NCI-H2227 treated with DMSO at 0.1 percent for 48 hours (cell line): ENCODE results near the gene DTL.
A peak's percentile ranks its signal among the peaks of the same experiment; 100 is the strongest.
"Not testable (repeated sequence)": the region's sequence is repeated elsewhere in the genome, so short reads cannot be mapped to it uniquely, and the experiment has no call there.

Experiments used
- DNase-seq: peaks from one replicate; lab custom pipeline; 2025; lab: John Stamatoyannopoulos, UW

DTL gene

DNA sequence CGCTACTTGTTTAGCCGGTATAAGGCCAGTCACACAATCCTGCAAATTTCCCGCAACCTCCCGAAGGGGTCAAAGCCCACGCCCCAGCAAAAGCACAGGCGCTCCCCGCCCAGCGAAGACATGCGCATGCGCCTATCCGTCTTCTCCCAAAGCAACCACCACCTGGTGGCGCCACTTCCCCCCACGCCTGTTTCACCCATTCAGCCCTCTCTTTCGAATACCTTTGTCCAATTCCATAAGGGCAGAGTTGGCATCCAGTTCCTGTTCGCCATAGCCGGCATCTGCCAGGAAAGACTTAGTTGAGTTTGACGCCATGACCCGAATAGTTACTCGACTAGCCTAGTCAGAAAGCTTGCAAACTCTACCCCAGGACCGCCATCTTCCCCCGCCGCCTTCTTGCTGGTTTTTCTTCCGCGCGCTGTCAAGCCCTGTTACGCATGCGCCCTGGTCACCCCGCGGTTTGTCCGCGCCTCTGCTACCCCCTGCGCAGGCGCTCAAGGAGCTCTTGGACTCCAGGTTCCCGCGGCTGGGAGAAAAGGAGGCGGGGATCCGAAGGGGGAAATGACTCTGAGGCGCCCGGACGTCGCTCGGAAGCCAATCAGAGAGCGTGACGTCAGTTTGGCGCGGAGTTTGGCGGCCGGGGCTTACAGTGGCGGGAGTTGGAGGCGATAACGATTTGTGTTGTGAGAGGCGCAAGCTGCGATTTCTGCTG lies at the start of gene DTL, which contains the start of gene INTS7:
TSS of gene DTL (plus strand) at position 626 of the 712 bp plus-strand sequence. CDS start 143 bp downstream, outside the sequence.
TSS of gene INTS7 (minus strand) at position 435 of the 712 bp plus-strand sequence. CDS start at position 315, 120 bp downstream.
- peak; percentile 100 for DNase-seq

DNA sequence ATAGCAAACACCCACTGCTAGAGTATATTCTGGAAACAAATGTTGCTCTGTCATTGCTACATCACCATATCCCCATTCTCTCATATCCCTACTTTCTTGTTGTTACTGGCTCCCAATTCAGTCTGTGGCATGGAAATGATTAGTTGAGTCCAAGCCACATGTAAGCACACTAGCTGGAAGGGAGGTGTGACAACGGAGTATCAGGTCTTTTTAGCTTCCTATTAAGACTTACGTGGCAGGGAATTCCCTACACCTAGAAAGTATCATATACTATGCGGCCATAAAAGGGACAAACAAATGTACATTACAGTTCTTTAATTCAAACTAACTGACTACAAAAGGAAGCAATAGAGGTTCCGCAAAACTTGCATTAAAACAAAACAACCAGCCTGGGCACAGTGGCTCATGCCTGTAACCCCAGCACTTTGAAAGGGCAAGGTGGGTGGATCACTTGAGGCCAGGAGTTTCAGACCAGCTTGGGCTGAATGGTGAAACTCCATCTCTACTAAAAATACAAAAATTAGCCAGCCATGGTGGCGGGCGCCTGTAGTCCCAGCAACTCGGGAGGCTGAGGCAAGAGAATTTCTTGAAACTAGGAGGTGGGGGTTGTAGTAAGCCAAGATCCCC lies 48.8 kb upstream of the DTL start:
- DNase-seq: no peak

GRCh38 chr1:211991695-211992094 lies 43.9 kb upstream of the DTL start:
- DNase-seq: no peak

GRCh38 chr1:211997426-211997825 lies 38.1 kb upstream of the DTL start:
- DNase-seq: not testable (repeated sequence)

GRCh38 chr1:212002536-212002935 lies 33.0 kb upstream of the DTL start:
- no peak for DNase-seq

DNA sequence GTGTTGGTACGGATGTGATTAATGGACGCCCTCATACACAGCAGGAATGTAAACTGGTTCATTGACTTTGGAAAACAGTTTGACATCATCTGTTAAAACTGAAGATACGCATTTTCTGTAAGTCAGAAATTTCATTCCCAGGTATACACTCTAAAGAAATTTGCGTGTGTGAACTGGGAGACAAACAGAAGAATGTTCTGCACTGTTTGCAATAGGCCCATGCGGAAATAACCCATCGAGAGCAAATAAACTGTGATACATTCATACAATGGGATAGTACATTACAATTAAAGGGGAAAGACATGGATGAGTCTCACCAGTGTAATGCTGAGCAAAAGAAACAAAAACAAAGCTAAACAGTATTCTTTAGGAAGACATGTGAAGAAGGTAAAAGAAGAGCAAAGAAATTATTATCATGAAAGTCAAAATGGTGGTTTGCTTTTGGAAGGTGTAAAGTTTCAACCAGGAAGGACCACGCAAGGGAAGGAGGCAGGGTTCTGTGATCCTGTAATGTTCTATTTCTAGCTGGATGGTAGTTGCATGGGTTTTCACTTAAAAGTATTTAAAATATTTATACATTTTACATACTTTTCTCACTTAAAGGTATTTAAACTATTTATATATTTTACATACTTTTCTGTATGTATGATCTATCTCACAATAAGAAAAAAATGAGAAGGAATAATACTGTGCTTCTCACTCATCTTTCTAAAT lies 30.5 kb upstream of the DTL start:
- no peak for DNase-seq

- DNase-seq: no peak
Observed at GRCh38 chr1:212007178-212007577, 28.4 kb upstream of the DTL start.

DNA sequence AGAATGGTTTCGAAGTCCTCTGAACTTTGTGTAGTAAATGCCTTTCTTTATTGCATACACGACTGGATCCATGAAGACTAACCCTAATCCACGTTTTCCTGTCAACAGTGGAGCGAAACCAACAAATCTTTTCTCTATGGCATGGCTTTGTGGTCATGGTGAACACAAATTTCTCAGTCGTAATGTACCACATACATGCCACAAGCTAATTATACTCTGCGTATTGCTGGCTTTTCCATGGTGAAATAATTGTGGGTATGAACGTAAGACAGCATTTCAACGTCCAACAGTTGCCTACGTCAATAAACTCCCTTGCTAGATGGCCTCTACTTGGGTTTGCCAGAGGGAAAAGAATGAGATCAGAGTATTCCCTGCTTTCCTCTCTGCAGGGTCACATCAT lies 27.7 kb upstream of the DTL start:
- no peak for DNase-seq

- no peak for DNase-seq
Observed at GRCh38 chr1:212009561-212009960, 26.0 kb upstream of the DTL start.

- no peak for DNase-seq
Observed at GRCh38 chr1:212010004-212010403, 25.5 kb upstream of the DTL start.

DNA sequence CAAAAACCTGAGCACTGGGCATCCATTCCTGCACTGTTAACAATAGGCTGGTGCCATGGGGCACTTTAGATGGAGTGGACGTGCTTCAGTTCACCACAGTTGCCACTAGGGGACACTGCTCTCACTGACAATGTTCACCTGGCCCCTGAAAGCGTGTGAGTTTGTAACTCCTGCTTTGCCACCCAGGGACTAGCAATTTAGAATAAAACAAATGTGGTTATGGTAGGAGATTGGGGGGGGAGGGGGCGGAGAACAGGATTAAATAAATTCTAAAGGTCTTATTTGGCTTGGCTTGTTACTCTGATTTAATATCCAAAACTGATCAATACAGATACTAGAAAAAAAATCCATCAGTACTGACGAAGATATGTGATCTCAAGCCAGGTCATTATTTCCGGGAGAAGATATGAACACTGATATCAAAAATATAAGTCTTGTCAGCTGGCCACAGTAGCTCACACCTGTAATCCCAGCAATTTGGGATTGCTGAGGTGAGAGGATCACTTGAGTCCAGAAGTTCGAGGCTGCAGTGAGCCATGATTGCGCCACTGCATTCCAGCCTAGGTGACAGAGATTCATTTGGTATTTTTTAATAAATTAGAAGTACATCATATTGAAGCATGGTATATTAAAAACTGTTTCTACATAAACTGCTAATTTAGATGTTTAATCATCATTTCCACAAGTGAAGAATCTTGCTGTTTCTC lies 23.4 kb upstream of the DTL start:
- peak; percentile 60 for DNase-seq

- no peak for DNase-seq
Observed at GRCh38 chr1:212013672-212014071, 21.9 kb upstream of the DTL start.

DNA sequence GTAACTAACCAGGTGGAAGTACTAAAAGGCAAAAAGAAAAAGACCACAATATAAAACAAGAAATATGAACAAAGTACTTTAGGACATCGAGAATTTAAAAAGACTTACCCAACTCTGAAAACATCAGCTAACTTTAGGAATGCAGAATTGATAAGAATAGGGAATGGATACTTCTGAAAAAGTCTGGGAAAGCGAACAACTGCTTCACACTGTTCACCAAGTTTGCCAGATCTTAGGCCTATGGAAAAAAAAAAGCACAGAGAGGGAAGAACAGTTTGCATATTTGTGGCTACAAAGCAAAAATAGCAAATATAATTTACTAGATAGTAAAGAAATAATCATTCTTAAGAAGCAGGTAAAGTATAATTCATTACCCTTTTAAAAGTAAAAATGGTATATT lies 14.6 kb upstream of the DTL start:
- no peak for DNase-seq

DNA sequence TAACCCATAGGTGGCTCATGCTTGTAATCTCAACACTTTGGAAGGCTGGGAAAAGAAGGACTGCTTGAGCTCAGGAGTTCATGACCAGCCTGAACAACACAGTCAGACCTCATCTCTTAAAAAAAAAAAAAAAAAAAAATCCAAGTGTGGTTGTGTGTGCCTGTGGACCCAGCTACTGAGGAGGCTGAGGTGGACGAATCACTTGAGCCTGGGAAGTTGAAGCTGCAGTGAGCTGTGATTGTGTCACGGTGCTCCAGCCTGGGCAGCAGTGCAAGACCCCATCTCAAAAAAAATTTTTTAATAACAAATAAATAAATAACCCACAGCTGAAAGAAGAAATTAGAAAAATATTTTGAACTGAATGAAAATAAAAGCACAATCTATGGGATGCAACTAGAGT lies 14.0 kb upstream of the DTL start:
- DNase-seq: no peak

DNA sequence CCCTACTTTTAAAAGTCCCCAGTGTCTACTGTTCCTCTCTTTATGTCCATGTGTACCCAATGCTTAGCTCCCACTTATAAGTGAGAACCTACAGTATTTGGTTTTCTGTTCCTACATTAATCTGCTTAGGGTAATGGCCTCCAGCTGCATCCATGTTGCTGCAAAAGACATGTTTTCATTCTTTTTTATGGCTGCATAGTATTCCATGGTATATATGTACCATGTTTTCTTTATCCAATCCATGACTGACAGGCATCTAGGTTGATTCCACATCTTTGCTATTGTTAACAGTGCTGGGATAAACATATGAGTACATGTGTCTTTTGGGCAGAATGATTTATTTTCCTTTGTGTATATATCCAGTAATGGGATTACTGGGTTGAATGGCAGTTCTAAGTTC lies 12.6 kb upstream of the DTL start:
- not testable (repeated sequence) for DNase-seq

- no peak for DNase-seq
Observed at GRCh38 chr1:212024469-212025149, 10.9 kb upstream of the DTL start.

- not testable (repeated sequence) for DNase-seq
Observed at GRCh38 chr1:212027727-212028126, 7.8 kb upstream of the DTL start.

GRCh38 chr1:212030936-212031528 lies 4.5 kb upstream of the DTL start:
- DNase-seq: no peak

- DNase-seq: no peak
Observed at GRCh38 chr1:212034516-212035122, 929 bp upstream of the DTL start.

GRCh38 chr1:212035835-212036605 lies 472 bp downstream of the DTL start:
- DNase-seq: no peak
